Liver (tissue), 9 donors: ENCODE measurements around the gene ARNT2. TPM values are rescaled to one million over a fixed set of nuclear protein-coding genes. Genes with fewer than 3 reads are reported as not detected.

Experiments used
- DNase-seq: peaks from one replicate; pipeline ENCODE4 v3.0.0-alpha.2; 2017; ENCODE audit warnings: low spot score
- H3K27ac ChIP-seq, 2 donors: one replicate each; pipeline ENCODE4 v1.7.0; 2013; ENCODE audit warnings: inconsistent platforms in 2 of 2, low read length in 2 of 2, control low read depth in 1 of 2, low read depth in 1 of 2, mild to moderate bottlenecking in 1 of 2
- H3K27me3 ChIP-seq, 4 donors: one replicate each; pipeline versions ENCODE4 v1.6.1 to v1.7.0; 2013; ENCODE audit warnings: low read length in 3 of 4, inconsistent platforms in 1 of 4, mild to moderate bottlenecking in 1 of 4, moderate library complexity in 1 of 4; ENCODE audit not compliant: control insufficient read depth in 4 of 4, insufficient read depth in 4 of 4
- H3K36me3 ChIP-seq, 4 donors: one replicate each; pipeline versions ENCODE4 v1.6.1 to v1.7.0; 2013; ENCODE audit warnings: low read length in 3 of 4, mild to moderate bottlenecking in 3 of 4, low read depth in 1 of 4, moderate library complexity in 1 of 4; ENCODE audit not compliant: control insufficient read depth in 4 of 4, insufficient read depth in 3 of 4
- H3K4me1 ChIP-seq, 4 donors: one replicate each; pipeline versions ENCODE4 v1.6.1 to v1.7.0; 2013; ENCODE audit warnings: low read length in 3 of 4, mild to moderate bottlenecking in 3 of 4, moderate library complexity in 1 of 4; ENCODE audit not compliant: control insufficient read depth in 4 of 4, insufficient read depth in 4 of 4
- H3K4me3 ChIP-seq, 3 donors: one replicate each; pipeline versions ENCODE4 v1.6.1 to v1.7.0; 2013; ENCODE audit warnings: low read length in 3 of 3, control low read depth in 1 of 3, low read depth in 1 of 3, mild to moderate bottlenecking in 1 of 3
- H3K9ac ChIP-seq, 2 donors: one replicate each; pipeline ENCODE4 v1.7.0; 2013; ENCODE audit warnings: low read length in 2 of 2, mild to moderate bottlenecking in 2 of 2, moderate library complexity in 2 of 2, control low read depth in 1 of 2, low read depth in 1 of 2
- H3K9me3 ChIP-seq, 4 donors: one replicate each; pipeline versions ENCODE4 v1.6.1 to v1.7.0; 2013; ENCODE audit warnings: low read length in 3 of 4; ENCODE audit not compliant: control insufficient read depth in 4 of 4
- CTCF ChIP-seq: fragments of 150-350 bp; IDR thresholded peaks from 2 replicates; pipeline ENCODE4 v1.5.1; 2017; ENCODE audit warnings: improper control_type of control experiment, low read depth, low read length; ENCODE audit not compliant: missing input control
- EGR1 ChIP-seq, 2 donors: IDR thresholded peaks; 2 replicates each; pipeline ENCODE4 v1.6.1; 2016 to 2018; ENCODE audit warnings: antibody characterized with exemption in 2 of 2, low read depth in 2 of 2
- FOXA1 ChIP-seq: IDR thresholded peaks from 2 replicates; pipeline ENCODE4 v1.6.1; 2016; ENCODE audit warnings: antibody characterized with exemption
- FOXA2 ChIP-seq: IDR thresholded peaks from 2 replicates; pipeline ENCODE4 v1.6.1; 2016; ENCODE audit warnings: antibody characterized with exemption
- GABPA ChIP-seq, 2 donors: IDR thresholded peaks in 1 of 2; conservative IDR thresholded peaks in 1 of 2; 2 replicates each; pipeline ENCODE4 v1.6.1; 2016; ENCODE audit warnings: antibody characterized with exemption in 2 of 2, mild to moderate bottlenecking in 1 of 2, moderate library complexity in 1 of 2
- HNF4A ChIP-seq, 2 donors: conservative IDR thresholded peaks; 2 replicates each; pipeline ENCODE4 v1.6.1; 2016; ENCODE audit warnings: antibody characterized with exemption in 2 of 2, mild to moderate bottlenecking in 2 of 2
- HNF4G ChIP-seq: IDR thresholded peaks from 2 replicates; pipeline ENCODE4 v1.6.1; 2016; ENCODE audit warnings: antibody characterized with exemption
- JUND ChIP-seq, 2 donors: IDR thresholded peaks; 2 replicates each; pipeline ENCODE4 v1.6.1; 2016; ENCODE audit warnings: antibody characterized with exemption in 2 of 2
- RAD21 ChIP-seq, 2 donors: IDR thresholded peaks; 2 replicates each; pipeline ENCODE4 v1.6.1; 2016; ENCODE audit warnings: antibody characterized with exemption in 2 of 2, mild to moderate bottlenecking in 2 of 2
- REST ChIP-seq: IDR thresholded peaks from 2 replicates; pipeline ENCODE4 v1.6.1; 2016; ENCODE audit warnings: antibody characterized with exemption, mild to moderate bottlenecking
- RXRA ChIP-seq, 2 donors: IDR thresholded peaks; 2 replicates each; pipeline ENCODE4 v1.6.1; 2017 to 2018; ENCODE audit warnings: antibody characterized with exemption in 2 of 2, mild to moderate bottlenecking in 1 of 2
- SP1 ChIP-seq: IDR thresholded peaks from 2 replicates; pipeline ENCODE4 v1.6.1; 2018; ENCODE audit warnings: antibody characterized with exemption, mild to moderate bottlenecking
- TAF1 ChIP-seq: conservative IDR thresholded peaks from 2 replicates; pipeline ENCODE4 v1.6.1; 2016; ENCODE audit warnings: antibody characterized with exemption, mild to moderate bottlenecking
- WGBS: extraction: QIAGEN DNeasy Blood & Tissue Kit; methylation state at CpG from one replicate; pipeline ENCODE4 v1.1.7; 2013; 5-methylcytosine and 5-hydroxymethylcytosine counted together
- polyA plus RNA-seq, 2 donors: library from polyadenylated mRNA; stranded (reverse) in 1 of 2; unstranded in 1 of 2; fragments of 200-250 nt in 1 of 2; fragments of >200 nt in 1 of 2; fragmentation: Nextera tagmentation in 1 of 2; extraction: Ambion mirVana in 1 of 2; gene quantifications; one replicate each; pipeline versions ENCODE4 v1.2.1 to v1.2.3, GENCODE V29; 2013 to 2015
- total RNA-seq, 2 donors: library from RNA; depleted of rRNA; stranded (reverse); fragments of >200 nt; gene quantifications; one replicate each; pipeline ENCODE4 v1.2.3, GENCODE V29; 2014
- TF ChIP-seq, protein P1 (sequence below): IDR thresholded peaks from 2 replicates; pipeline ENCODE4 v1.6.1; 2016; ENCODE audit warnings: antibody characterized with exemption
- TF ChIP-seq, protein P2 (sequence below): IDR thresholded peaks from 2 replicates; pipeline ENCODE4 v1.6.1; 2016; ENCODE audit warnings: antibody characterized with exemption
- TF ChIP-seq, protein P3 (sequence below): IDR thresholded peaks from 2 replicates; pipeline ENCODE4 v1.6.1; 2016; ENCODE audit warnings: antibody characterized with exemption
- donor health status: healthy.
- donor health status: healthy.
- donor health status: healthy.
- donor health status: healthy.
- donor health status: healthy.

ARNT2 gene
- total and polyA plus RNA-seq, 4 donors: 0.17 to 0.92 (median 0.54) TPM

DNA sequence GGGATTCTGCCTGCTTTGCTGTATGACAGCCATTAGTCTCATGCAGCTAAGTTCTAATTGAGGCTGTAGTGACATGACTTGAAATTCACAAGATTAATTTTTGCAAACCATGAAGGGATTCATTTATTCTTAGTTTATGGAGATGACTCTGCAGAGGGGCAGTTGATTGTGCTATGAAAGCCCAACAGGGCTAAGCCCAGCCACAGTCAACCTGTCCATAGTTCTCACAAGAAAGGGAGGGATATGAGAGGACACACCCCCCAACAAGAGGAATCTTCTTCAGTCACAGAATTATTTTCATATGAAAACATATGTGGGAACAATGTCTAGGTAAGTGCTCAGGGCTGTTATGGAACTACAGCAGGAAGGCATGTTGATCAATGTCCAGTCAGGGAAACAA is 229.0 kb downstream of the ARNT2 start (continued):
- no peak for TF ChIP-seq REST
- TF ChIP-seq, protein P1, sequence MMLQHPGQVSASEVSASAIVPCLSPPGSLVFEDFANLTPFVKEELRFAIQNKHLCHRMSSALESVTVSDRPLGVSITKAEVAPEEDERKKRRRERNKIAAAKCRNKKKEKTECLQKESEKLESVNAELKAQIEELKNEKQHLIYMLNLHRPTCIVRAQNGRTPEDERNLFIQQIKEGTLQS: no peak

DNA sequence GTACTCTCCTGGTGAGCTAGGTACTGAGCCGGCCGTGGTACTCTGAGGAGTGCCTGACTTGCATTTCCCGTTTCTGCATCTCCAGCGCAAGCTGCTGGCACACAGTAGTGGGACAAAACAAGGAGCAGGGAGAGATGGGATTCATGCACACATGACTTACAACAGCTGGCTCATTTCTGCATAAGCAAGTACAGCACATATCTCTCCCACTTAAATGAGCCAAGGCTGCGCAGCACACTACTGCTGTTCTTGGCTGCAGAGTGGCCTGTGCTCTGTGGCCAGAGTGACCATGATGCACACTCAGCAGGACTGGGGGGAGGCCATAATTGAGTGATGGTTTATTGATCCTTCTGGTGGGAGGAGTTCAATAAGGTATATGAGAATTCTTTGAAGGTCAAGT is 231.8 kb downstream of the ARNT2 start:
- no peaks in the 10 kb centered on the region for H3K4me1 ChIP-seq
- no peaks in the 10 kb centered on the region for H3K36me3 ChIP-seq
- no peak overlapping the region for H3K27ac ChIP-seq
- no peak overlapping the region for H3K9ac ChIP-seq
- H3K27me3 ChIP-seq: no peaks in the 10 kb centered on the region
- WGBS: 86% methylated on average over 5 of the region's 5 CpGs
- H3K4me3 ChIP-seq: no peak overlapping the region
- H3K9me3 ChIP-seq: peaks cover 0 to 4% (median 0%) of the 10 kb centered on the region in 4 donors
- TF ChIP-seq RAD21 (IDR thresholded peaks at IDR 0.05): no peak
- no peak for TF ChIP-seq FOXA1
- no peak for TF ChIP-seq FOXA2
- no peak for TF ChIP-seq SP1
- no peak for TF ChIP-seq EGR1 (IDR thresholded peaks at IDR 0.05; ENCODE audit: low read depth in 2 of 2)
- TF ChIP-seq TAF1: no peak
- no peak for TF ChIP-seq RXRA (IDR thresholded peaks at IDR 0.05)
- TF ChIP-seq HNF4G: no peak
- no peak for TF ChIP-seq REST
- TF ChIP-seq GABPA (IDR thresholded peaks at IDR 0.05 in 1 of 2, conservative IDR thresholded peaks at IDR 0.05 in 1 of 2): no peak
- TF ChIP-seq, protein P1: no peak
- no peak for TF ChIP-seq JUND (IDR thresholded peaks at IDR 0.05)
- TF ChIP-seq CTCF: no peak
- TF ChIP-seq, protein P2, sequence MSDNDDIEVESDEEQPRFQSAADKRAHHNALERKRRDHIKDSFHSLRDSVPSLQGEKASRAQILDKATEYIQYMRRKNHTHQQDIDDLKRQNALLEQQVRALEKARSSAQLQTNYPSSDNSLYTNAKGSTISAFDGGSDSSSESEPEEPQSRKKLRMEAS: no peak
- no peak for TF ChIP-seq HNF4A (conservative IDR thresholded peaks at IDR 0.05)
- TF ChIP-seq, protein P3, sequence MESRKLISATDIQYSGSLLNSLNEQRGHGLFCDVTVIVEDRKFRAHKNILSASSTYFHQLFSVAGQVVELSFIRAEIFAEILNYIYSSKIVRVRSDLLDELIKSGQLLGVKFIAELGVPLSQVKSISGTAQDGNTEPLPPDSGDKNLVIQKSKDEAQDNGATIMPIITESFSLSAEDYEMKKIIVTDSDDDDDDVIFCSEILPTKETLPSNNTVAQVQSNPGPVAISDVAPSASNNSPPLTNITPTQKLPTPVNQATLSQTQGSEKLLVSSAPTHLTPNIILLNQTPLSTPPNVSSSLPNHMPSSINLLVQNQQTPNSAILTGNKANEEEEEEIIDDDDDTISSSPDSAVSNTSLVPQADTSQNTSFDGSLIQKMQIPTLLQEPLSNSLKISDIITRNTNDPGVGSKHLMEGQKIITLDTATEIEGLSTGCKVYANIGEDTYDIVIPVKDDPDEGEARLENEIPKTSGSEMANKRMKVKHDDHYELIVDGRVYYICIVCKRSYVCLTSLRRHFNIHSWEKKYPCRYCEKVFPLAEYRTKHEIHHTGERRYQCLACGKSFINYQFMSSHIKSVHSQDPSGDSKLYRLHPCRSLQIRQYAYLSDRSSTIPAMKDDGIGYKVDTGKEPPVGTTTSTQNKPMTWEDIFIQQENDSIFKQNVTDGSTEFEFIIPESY: no peak
- no peak for DNase-seq
